GM19397 (cell line): ENCODE data around the gene ENTPD1.

Experiments
- ATAC-seq: cut with Tn5 transposase; IDR thresholded peaks from one replicate; pipeline ENCODE4 v1.9.1; 2021; ENCODE audit warnings: mild to moderate bottlenecking, moderate library complexity; ENCODE audit not compliant: unreplicated experiment

The ENTPD1 gene

DNA sequence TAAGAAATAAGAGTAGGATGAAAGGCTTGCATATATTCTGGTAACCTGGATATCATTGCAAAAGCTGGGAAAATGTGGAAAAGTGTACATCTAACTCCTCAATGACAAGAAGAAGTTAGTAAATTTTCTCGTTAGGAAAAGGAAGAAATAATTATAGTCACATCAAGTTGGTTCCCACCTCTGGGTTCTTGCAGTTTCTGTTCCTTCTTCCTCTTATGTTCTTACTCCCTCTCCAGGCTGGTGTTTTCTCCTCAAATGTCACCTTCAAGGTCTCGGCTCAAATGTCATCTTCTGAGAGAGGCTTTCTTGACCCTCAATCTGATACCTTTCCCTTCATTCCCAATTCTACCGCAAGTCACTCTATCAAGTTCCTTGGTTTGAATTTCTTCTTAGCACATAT is 64.4 kb downstream of the ENTPD1 start:
- ATAC-seq, result no peak

DNA sequence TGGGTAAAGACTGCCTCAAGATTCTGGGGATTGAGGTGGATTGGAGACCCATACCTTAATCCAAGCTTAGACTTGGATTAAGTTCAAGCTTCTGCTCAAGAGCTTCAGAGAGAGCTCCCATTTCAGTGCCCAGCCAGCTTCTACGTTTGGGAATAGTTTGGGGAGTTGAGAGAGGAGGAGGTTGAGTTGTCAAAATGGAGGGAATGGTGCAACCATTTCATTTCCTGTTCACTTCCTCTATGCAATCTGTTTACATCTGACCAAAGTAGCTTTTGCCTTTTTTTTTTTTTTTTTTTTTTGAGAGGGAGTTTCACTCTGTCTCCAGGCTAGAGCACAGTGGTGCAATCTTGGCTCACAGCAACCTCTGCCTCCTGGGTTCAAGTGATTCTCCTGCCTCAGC is 65.8 kb downstream of the ENTPD1 start:
- no peak for ATAC-seq

GRCh38 chr10:95830044-95830443 is 74.1 kb downstream of the ENTPD1 start:
- no peak for ATAC-seq

DNA sequence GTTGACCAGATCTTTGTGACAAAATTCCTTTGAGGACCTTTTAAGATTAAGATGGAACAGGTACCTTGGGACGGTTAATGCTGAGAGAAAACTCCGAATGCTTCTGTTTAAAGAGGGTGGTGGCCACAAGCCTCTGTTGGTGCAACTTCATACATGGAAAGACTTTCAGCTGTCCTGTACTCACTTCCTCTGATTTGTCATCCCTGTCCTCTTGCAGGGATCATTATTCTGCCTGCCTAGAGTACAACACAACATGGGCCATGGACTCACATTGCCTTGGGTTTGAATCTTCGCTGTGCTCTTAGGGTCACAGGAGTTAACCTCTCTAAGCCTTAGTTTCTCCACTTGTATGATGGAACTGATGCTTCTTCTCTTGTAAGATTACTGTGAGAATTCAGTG is 75.1 kb downstream of the ENTPD1 start:
- ATAC-seq, result no peak

DNA sequence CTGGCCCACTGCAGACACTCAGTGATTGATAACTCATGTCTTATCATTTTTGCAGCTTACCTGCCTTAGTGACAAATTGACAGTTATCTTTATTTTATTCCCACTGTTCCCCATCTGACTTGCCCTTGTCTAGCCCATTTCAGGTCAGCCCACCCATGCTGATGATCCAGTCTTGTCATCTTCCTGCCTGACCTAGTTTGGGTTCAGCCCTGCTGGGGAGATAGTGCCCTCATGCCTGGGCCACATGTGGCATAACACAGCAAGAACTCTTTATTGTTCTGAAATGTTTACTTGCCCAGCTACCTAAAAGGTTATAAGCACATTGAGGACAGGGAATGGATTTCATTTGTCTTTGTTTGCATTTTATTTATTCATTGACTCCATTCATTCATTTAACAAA is 75.6 kb downstream of the ENTPD1 start:
- no peak for ATAC-seq

- ATAC-seq, result peak; percentile 80
Observed at GRCh38 chr10:95832216-95833041, 76.5 kb downstream of the ENTPD1 start.

DNA sequence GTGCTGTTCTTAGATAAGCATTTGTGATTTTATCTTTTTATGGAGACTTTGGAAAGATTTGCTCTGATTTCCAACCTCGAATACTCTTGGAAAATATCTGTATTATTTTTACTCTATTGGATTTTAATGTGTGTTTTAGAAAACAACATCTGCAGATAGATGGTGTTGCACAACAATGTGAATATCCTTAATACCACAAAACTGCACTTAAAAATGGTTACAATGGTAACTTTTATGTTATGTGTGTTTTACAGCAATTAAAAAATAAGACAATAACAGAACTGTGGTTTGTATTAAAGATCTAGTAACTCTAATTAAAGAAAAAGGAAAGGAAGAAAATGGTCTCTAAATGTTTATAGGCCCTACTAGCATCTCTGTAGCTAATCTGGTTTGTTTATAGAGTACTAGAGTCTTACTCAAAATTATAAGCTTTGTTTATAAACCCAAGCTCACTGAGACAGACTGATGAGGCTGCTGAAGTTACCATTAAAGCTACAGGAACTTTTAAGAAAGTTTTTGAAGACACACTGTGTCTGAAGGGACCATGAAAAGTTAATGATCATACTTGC is 77.2 kb downstream of the ENTPD1 start:
- ATAC-seq, result no peak

DNA sequence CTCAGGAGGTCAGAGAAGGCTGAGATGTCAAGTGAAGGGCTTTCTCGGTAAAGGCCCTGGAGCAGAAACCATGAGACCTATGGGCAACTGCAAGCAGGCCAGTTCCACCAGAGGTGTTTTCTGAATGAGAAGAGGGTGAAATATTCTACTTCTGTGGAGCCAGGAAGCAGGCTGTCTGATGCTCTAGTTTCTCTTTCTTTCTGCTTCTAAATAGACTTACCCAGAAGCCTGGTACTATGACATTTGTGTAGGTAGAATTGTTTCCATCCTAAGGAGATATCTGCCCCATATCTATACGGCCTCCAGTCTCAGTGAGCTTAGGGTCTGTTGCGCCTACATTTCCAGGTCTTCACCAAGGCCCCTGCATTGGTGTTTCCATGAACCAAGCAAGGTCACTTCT is 78.4 kb downstream of the ENTPD1 start:
- no peak for ATAC-seq

- no peak for ATAC-seq
Observed at GRCh38 chr10:95835149-95835860, 79.3 kb downstream of the ENTPD1 start.

- no peak for ATAC-seq
Observed at GRCh38 chr10:95835911-95836310, 79.9 kb downstream of the ENTPD1 start.

GRCh38 chr10:95836610-95837355 is 80.8 kb downstream of the ENTPD1 start:
- no peak for ATAC-seq

GRCh38 chr10:95837356-95837776 is 81.4 kb downstream of the ENTPD1 start:
- ATAC-seq, result no peak

DNA sequence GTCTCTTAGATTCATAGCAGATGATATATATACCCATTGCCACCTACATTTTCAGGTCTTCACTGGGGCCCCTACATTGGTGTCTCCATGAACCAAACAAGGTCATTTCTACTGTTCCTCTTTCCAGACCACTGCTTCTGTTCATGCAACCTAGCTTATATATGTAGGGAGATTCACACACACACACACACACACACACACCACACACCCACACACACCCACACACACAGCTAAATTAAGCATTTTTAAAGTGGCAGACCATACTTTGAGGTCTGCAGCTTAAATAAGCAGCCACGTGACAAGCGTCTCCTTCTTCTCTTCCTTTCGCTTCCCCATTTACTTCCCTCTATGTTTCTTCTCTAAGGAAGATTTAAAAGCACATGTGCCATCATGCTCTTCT is 81.8 kb downstream of the ENTPD1 start:
- ATAC-seq, result no peak

GRCh38 chr10:95840121-95840520 is 84.2 kb downstream of the ENTPD1 start:
- no peak for ATAC-seq

- no peak for ATAC-seq
Observed at GRCh38 chr10:95840681-95841080, 84.7 kb downstream of the ENTPD1 start.

DNA sequence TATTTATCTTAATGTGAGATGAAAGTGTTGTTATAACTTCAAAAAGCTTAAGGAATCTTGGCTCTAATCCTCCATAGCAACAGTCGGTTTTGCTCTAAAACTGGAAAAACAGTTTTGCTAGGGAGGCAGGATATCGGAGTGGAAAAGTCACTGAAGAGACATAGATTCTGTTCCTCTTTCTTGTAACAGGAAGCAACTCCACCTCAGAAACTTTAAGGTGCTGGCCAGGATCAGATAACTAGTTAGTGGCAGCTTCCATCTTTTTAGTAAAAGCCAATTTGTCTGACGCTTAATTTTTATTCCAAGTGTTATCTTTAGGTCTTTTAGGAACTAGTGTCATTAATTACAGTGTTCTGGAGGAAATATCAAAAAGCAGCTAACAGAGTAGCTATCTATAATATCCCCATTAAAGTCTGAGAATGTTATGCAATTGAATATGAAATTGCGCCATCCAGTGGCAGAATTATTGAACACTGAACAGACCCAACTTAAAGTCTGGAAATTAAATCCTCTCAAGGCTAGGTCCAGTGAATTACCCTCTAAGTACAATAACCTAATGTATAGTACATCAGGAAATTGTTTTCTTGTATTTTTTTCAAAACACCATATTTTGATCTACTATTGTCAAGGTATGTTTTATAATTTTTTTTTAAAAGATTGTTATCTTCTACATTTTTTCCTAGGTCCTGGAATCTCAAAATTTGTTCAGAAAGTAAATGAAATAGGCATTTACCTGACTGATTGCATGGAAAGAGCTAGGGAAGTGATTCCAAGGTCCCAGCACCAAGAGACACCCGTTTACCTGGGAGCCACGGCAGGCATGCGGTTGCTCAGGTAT is 85.9 kb downstream of the ENTPD1 start:
- ATAC-seq, result no peak

GRCh38 chr10:95845411-95845810 is 89.4 kb downstream of the ENTPD1 start:
- no peak for ATAC-seq

GRCh38 chr10:95847007-95847406 is 91.0 kb downstream of the ENTPD1 start:
- no peak for ATAC-seq

DNA sequence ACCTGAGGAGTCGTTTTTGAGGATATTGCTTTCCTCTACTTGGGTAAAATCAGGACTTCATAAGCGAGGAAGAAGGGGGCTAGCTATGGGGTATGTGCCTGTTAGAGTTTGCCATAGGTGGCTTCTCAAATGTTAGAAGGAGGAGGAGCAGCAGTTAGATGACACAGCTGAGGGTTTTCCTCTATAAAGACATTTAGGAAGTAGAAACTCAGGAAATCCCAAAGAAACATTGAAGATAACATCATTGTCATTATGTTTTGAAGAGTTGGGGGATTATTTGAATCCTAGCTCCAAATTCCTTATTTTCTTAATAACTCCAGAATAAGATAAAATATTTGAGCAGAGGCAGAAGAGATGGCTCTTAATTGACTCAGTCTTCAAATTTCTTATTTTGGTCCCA is 92.9 kb downstream of the ENTPD1 start:
- ATAC-seq, result no peak

DNA sequence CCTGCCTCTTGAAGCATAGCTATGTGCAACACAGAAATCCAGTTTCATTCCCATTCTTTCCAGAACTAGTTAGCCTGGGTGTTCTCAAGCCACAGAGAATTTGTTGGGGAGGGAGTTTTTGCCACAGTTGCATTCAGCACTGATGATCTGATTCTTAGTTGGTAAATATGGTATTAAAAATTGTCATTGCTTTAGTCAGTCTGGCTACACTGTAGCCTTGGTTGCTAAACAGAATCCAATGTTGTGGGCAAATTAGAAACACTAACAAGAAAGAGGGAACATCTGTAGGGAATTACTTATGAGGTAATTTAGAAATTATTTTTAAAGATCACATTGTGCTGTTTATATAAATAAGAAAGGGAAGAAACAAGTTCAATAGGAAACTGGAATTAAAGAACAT is 94.8 kb downstream of the ENTPD1 start:
- no peak for ATAC-seq
